ENCODE measurements around the gene FOXC2.

Gene FOXC2

GRCh38 chr16:86533076-86533475 is 33.6 kb upstream of the FOXC2 start:
- DNase-seq (ENCODE audit: low spot score), result no peak

GRCh38 chr16:86533767-86534351 is 32.8 kb upstream of the FOXC2 start:
- DNase-seq (ENCODE audit: low spot score), result no peak

- DNase-seq (ENCODE audit: low spot score), result no peak
Measured at GRCh38 chr16:86534779-86535615, 31.6 kb upstream of the FOXC2 start.

DNA sequence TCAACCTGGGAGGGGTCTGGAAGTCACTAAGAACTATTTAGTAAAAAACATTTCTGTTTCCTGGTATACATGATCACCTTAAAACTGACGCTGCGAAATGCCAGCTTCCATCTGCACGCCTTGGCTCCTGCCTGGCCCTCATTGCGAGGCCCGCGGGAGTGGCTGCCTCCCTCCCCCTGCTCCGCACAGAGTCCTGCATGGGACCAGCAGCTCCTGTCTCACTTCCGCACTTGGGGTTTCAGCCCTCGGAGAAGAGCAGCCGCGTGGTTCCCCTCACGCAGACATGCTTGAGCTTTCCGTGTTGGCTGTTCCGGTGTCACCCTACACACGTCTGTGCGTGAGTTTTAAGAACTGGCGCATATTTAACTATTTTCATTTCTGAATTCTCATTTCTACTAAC is 30.0 kb upstream of the FOXC2 start:
- DNase-seq (ENCODE audit: low spot score), result no peak

- no peak for DNase-seq (ENCODE audit: low spot score)
Measured at GRCh38 chr16:86537486-86537885, 29.1 kb upstream of the FOXC2 start.

- no peak for DNase-seq (ENCODE audit: low spot score)
Measured at GRCh38 chr16:86538196-86538780, 28.3 kb upstream of the FOXC2 start.

GRCh38 chr16:86540894-86541293 is 25.7 kb upstream of the FOXC2 start:
- no peak for DNase-seq (ENCODE audit: low spot score)

- DNase-seq (ENCODE audit: low spot score), result no peak
Measured at GRCh38 chr16:86541560-86541959, 25.1 kb upstream of the FOXC2 start.

DNA sequence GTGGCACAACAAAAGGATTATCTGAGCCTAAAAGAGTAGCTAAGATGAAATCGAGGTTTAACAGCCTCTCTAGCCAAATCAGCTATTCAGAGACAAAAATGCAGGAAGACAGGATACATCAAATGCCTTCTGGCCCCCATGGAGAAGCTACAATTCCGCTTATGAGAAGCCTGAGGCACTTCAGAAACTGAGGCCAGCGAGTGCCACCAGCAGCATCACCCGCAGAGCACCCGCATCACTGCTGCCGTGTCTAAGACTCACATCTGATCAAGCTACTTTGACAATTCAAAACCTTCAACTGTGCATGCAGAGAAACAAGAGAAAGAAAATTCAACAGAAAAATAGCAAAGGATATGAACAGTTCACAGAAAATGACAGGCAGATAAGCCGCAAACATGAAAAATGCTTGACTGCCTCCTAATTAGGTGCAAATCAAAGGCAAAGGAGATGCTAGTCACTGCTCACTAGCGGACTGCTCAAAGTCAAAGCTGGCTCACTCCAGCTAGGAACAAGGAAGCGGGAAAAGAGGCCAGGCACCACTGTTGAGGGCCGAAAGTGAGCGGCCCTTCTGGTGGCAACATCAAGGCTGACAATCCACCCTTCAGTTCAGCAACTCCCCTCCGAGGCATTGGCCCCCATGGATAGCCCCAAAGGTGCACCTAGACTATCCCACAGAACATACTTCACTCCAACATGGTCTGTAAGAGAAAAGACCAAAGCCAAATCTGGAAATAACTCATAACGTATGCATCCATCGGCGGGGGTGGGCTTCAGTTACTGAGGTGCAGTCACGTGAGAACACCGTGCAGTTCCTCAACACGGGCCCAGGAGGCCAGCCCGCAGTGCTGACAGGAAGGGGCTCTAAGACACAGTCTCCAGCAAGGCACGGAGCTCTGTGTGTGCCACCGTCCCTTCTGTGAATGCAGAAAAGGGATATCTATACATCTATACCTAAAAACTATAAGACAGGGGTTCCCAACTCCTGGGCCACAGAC is 23.6 kb upstream of the FOXC2 start:
- no peak for DNase-seq (ENCODE audit: low spot score)

- DNase-seq (ENCODE audit: low spot score), result no peak
Measured at GRCh38 chr16:86545481-86545880, 21.1 kb upstream of the FOXC2 start.

- DNase-seq (ENCODE audit: low spot score), result no peak
Measured at GRCh38 chr16:86545954-86546637, 20.5 kb upstream of the FOXC2 start.

DNA sequence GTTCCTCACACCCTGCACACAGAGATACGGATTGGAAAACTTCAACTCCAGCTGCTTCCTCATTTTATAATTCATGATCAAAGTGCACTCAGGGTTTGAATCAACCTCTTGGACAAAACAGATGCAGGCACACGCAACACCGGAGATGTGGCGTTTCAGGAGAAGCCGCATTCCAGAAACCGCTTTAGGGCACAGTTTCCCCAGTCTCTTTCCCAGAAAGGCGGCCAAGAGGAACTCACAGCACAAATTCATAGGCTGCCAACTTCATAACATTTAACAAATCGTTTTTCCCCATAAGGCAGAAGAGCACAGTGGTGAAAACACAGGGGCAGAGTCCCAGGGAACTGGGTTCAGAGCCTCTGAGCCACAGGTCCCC is 20.0 kb upstream of the FOXC2 start:
- DNase-seq (ENCODE audit: low spot score), result no peak

DNA sequence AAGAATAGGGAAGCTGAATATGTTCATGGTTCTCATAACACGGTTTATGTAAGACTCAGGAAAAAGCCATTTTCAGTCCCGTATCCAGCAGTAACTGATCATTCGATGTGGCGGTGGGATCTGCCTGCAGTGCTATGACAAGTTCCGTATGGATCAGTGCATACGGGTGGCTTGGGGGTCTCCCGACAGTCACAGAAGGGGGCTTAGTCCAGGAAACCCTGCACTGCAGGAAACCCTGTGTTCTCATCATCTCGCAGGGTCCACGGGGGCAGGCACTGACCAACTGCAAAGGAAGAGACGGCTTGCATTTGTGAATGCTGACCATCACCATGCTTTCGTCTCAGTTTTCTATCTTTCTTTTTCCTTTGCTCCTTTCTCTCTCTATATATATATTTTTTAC is 19.3 kb upstream of the FOXC2 start:
- DNase-seq (ENCODE audit: low spot score), result no peak

GRCh38 chr16:86549076-86549892 is 17.3 kb upstream of the FOXC2 start:
- DNase-seq (ENCODE audit: low spot score), result no peak

DNA sequence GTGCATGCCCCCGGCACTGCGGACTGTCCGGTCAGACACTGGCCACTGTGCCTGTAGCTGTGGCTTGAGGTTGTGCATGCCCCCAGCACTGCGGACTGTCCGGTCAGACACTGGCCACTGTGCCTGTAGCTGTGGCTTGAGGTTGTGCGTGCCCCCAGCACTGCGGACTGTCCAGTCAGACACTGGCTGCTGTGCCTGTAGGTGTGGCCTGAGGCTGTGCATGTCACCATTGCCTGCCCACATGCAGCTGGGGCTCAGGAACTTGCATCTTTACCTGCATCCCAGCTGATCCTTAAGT is 16.8 kb upstream of the FOXC2 start:
- DNase-seq (ENCODE audit: low spot score), result no peak

GRCh38 chr16:86550281-86550680 is 16.3 kb upstream of the FOXC2 start:
- DNase-seq (ENCODE audit: low spot score), result no peak

GRCh38 chr16:86553356-86553755 is 13.3 kb upstream of the FOXC2 start:
- no peak for DNase-seq (ENCODE audit: low spot score)

DNA sequence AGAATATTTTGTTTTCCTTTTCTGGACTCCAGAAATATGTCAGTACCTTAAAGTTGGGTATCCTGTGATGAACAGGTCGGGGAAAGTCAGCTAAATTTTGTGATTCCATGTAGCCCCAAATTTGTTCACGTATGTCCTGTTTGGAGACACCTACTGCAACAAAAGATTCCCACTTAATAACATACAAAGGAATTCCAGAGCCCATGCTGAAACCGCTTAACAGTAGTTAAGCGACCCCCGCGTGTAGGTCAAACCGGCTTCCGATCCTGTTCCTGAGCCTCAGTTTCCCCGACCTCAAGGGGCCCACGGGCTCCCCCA is 12.1 kb upstream of the FOXC2 start:
- no peak for DNase-seq (ENCODE audit: low spot score)

GRCh38 chr16:86554917-86555703 is 11.5 kb upstream of the FOXC2 start, which contains the start of gene MTHFSD:
MTHFSD (minus strand) TSS chr16:86555235; CDS start chr16:86555184, 51 bp downstream.
- DNase-seq (ENCODE audit: low spot score), result peak; percentile 88

DNA sequence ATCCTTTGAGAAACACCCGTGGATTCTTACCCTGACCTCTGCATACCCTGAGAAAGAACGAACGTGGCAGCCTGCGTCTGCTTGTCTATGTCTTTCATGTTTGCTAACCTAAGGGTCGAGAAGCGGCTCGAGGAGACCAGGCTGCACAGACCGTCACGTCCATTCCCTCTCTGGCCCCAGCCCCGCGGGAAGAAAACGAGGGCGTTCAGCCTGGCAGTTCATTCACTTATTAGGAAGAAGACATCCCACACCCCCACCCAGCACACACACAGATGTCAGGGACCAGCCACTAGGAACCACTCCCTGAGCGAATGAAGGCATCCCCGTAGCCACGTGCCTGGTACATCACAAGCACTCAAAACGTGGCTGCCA is 10.9 kb upstream of the FOXC2 start:
- DNase-seq (ENCODE audit: low spot score), result no peak

Measured in RKO (cell line).